GM21717 (cell line): ENCODE data around the gene FOXP1.

ENCODE experiments used
- ATAC-seq: cut with Tn5 transposase; IDR thresholded peaks from one replicate; pipeline ENCODE4 v1.9.1; 2021; ENCODE audit warnings: mild to moderate bottlenecking, moderate library complexity; ENCODE audit not compliant: unreplicated experiment

Gene FOXP1

DNA sequence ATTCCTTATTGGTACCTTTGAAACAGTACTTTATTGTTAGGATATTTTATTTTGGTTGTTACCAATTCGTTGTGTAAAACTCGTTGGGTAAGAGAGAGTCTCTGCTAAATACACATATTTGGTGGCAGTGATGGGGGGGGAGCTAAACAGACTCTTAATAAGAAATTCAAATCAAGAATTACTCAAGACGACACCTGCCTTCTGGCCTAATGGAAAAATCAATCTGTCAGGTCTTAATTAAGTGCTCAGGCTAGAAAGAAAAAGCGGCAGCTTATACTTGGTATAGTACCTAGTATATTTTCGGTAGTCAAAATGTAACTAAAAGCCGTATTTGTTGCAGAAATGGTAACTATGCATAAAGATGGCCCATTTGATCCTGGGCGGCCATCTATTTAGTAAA lies 18.2 kb downstream of the FOXP1 start:
- no peak for ATAC-seq

DNA sequence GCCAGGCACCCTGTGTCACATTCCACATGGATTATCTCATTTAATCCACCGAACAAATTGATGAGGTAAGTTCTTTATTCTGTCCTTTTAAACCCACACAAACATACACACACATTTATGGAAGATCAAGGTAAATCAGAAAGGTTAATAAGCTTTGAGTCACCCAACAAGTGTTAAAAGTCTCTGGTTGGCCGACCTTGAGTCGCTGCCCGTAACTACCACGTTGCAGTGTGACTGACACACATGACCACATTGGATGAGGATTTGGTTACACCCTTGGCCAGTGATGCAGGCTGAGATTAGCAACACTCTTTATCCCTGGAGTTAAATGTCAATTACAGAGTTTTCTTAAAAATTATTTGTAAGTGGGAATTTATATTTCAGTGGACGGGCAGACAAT lies 19.2 kb downstream of the FOXP1 start:
- no peak for ATAC-seq

DNA sequence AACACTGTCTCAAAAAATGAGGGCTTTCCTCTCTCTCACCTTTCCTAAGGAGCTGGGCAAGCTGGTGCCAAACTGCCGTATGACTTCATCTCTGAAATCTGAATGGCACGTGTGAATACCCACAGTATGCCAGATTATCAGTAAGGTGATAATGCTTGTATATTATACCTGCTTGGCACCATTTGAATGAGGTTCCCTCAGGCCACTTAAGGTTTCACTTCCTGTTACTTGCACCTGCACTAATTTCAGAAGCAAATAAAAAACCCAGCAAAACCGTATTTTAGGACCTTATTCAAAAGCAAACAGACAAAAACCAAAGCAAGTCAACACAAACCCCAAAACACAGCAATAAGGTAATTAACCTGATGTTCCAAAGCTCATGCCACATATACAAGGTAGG lies 19.7 kb downstream of the FOXP1 start:
- peak; percentile 93 for ATAC-seq

DNA sequence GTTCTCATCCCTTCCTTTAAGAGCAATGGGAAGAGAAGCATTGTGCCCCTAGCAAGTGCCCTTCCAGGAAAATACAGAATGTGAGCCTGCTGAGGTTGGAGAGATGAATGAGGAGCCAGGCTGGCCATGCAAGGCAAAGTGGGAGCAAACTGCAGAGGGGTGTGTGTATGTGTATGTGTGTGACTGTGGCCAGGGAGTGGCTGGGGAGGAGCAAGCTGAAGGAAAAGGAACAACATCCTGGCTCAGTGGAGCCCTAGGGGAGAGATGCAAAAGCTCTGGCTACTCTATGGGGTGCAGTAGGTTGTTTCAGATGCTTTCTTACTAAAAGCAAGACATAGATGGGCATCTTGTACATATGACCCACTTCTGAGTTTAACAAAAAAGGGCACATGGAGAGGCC lies 20.6 kb downstream of the FOXP1 start:
- ATAC-seq, result no peak

DNA sequence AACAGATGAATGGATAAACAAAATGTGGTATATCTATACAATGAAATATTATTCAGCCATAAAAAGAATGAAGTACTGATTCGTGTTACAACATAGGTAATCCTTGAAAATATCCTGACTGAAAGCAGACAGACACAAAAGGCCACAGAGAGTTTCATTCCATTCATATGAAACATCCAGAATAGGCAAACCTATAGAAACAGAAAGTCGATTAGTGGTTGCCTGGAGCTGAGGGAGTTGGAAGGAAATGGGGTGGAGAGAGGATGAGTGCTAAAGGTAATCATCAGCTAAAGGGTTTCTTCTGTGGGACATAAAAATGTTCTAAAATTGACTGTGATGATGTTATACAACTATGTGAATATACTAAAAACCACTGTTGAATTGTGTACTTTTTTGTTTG lies 22.9 kb downstream of the FOXP1 start:
- ATAC-seq, result no peak

DNA sequence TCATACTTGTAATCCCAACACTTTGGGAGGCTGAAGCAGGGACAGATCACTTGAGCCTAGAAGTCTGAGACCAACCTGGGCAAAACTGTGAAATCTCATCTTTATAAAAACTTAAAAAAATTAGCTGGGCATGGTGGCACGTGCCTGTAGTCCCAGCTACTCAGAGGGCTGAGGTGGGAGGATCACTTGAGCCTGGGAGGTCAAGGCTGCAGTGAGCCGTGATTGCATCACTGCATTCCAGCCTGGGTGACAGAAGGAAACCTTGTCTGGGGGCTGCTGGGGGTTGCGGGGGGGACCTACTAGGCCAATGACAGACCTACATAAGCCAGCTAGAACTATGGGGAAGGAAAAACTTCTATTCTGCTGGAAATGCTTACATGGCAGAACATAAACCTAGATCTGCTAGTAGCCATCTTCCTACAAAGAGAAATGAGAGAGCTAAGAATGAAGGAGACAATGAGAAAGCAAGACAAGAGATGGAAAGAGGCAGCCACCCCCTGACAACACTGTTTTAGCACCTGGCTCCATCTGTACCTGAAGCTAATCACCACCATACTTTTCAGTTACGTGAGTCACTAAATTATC lies 23.9 kb downstream of the FOXP1 start:
- ATAC-seq, result no peak

DNA sequence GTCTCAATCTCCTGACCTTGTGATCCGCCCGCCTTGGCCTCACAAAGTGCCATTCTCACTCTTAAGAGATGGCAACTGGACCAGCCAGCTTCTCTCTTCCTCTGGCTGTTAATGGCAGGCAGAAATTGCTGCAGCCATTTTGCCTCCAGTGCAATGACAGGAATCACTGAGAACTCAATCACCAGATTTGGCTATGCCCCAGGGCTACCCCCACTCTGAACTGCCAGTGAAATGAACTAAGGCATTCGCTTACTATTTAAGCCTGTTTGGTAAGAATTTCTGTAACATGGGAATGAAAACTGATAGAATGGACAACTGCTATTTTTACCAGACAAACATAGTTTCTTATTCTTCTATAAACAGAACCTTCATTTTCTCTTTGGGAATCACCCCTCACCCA lies 24.5 kb downstream of the FOXP1 start:
- ATAC-seq, result no peak

DNA sequence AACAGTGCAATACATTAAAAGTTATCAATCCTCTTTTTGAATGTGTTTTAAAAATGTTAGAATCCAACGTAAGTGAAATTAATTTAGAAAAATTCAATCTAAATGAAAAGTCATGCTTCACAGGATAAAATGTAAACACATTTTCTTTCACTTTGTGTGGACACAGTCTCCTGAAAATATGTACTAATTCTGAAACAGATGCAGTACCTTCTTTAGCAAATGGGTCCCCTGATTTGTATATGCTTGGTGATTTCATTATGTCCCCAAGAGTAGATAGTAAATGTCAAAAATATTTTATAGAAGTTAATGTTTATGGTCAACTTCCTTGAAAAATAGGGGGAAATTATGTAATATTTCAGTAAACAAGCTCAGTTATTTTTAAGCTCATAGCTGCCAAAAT lies 28.9 kb downstream of the FOXP1 start:
- no peak for ATAC-seq

DNA sequence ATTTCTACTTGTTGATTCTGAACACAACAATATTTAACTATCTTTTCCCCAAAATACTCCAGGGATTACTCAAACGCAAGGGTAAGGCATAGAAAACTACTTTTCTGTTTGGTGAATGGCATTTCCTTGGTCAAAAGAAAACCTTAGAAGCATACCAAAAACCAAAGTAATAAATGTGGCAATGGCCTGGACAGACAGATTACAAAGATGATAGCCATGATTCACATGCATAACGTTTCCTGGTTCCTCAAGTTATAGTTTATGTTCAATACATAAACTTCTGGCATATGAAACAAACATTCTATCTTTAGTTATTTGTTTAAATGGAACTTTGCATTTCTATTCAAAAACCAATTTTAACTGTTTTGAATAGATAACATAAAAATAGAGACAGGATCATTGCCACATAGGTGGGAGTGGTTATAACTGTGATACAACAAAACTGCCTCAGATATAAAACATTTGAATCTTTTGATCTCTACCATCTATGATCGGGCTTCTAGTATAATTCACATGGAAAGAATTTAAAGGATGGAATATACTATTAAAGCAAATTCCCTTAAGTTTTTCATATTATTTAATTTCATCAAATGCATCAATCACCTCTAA lies 32.1 kb downstream of the FOXP1 start:
- no peak for ATAC-seq

DNA sequence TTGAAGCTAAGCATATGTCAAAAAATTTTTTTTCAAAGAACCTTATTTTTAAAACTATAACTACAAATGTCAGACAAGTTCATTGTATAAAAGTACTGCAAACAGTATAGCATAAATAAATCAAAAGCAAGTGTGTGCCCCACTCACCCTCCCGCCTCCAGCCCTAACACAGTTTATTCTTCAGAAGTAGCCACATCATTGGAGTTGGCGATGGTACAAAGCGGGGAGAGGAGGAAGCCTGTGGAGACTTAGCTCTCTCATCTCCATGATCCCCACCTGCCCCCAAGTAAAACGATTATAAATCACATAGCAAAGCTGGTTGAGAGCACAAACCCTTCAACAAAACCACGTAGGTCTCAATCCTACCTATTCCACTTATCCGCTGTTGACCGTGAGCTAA lies 33.6 kb downstream of the FOXP1 start:
- no peak for ATAC-seq

DNA sequence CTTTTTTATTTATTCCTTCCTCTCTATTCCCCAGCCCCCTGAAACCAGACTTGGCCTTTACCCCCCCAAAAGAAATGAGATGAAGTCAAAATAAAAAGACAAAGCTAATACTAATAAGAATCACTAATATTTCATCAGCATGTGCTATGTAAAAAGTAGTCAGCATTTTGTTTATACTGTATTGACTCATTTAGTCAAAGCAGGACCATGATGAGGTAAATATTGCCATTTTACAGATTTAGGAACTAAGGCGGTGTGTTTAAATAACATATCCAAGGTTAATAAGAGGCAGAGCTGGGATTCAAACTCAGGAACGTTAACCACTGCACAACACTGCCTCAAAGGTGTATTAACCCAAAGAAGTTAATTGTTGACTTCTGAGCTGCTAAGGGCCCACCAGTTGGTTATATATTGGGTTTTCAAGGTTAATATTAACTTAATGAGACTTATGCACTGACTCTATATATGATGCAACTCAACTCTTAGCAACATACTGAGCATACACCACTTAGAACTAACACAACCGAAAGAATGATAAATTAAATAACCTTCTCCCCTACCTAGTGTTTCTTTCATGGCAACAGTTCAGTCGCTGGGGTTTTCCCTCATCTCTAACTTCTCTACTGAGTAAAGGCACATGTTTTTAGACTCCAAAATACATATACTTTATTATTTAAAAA lies 34.7 kb downstream of the FOXP1 start:
- peak; percentile 46 for ATAC-seq

DNA sequence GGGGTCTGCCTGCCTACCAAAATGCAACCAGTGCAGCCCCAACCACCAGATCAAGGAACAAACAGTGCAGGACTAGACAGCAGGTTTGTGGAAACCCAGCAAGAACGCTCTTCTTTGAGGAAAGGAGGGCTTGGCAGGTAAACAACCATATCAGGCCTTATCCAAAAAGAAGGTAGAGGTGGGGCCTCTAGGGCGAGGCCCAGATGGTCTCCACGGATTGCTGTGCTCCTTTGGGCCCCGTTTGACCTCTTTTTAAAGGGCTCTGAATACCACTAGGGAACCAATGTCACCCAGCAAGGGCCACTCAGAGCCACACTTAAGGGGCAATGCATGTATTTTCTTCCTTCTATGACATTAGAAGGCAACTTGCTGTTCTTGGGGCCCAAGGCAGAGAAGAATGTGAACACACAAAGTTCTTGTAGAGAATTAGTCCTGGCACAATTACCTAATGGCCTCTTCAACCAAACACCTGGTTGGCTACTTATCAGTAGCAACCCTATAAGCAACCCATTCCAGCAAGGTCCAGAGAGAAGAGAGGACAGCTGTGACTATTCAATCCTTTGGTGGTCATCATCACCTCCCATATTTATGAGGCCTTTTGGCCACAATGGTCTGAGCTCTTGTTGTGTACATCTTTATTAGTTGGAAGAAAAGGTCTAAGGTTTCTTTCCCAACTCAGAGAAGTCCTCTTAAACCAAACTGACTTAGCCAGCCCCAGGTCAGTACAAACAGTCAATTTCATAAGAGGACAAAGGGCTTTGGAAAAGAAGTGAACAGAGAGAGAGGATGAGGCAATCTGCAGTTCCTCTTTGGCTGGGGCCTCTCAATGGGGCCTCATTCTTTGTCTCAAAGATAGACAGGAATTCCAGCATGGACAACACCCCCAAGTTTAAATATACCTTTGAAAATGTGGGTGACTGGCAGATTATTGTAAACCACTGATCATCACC lies 36.0 kb downstream of the FOXP1 start:
- ATAC-seq, result no peak

DNA sequence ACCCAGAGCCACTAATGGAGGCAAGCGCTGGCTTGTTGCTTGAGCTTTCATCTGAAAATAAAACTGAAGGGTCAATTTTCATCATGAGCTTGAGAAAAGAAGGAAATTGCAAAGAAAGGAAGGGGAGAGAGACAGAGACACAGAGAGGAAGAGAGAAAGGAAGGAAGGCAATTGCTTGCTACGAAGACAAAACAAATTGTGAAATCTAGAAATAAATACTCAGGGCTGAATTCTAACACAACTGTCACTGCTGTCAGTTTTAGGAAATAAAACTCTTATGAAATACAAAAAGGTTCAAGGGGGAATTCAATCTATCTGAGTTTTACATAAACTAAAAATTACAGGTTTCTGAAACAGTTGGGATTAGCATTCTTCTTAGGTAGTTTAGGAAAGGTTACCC lies 36.7 kb downstream of the FOXP1 start:
- no peak for ATAC-seq

DNA sequence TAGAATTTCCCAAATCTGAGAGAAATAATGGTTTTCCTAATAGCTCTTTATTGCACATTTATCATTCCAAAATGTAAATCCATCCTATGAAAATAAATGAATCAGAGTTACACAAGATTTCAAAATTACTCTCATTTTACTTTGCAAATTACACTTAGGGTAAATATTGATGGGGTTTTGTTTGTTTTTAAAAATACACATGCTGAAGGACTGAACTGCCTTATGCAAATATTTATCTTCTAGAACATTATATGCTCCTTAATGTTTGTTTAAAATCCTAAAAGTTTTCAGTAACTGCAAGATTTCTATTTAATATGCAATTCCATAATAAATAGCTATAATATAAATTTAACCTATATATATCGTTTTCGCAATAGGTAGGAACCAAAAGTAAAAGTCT lies 38.2 kb downstream of the FOXP1 start:
- no peak for ATAC-seq

DNA sequence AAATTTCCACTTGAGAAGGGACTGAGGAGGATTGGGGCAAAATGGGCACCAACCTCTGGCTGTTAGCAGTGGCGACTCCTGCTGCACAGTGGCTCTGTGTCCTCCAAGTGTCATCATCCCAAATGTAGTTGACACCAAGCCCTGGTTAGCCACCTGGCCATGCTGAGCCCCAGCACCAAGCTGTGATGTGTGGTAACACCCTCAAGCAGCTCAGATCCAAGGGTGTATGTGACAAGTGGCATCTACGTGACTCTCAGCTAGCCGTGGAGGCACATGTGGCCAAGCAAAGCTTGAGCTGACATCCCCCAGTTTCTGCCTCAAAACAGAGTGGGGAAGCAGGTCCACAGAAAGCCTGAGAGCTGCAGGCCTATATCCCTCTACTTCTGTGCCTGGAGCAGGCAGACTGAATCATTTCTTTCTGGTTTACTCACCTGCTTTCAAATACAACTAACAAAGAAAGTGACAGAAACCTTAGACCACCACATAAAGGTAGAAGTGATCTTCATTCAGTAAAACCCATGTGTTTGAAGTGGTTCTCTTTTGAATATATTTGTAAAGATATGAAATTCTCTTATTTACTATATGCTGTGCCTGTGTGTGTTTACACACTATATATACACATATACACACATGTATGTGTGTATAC lies 40.0 kb downstream of the FOXP1 start:
- ATAC-seq, result no peak

DNA sequence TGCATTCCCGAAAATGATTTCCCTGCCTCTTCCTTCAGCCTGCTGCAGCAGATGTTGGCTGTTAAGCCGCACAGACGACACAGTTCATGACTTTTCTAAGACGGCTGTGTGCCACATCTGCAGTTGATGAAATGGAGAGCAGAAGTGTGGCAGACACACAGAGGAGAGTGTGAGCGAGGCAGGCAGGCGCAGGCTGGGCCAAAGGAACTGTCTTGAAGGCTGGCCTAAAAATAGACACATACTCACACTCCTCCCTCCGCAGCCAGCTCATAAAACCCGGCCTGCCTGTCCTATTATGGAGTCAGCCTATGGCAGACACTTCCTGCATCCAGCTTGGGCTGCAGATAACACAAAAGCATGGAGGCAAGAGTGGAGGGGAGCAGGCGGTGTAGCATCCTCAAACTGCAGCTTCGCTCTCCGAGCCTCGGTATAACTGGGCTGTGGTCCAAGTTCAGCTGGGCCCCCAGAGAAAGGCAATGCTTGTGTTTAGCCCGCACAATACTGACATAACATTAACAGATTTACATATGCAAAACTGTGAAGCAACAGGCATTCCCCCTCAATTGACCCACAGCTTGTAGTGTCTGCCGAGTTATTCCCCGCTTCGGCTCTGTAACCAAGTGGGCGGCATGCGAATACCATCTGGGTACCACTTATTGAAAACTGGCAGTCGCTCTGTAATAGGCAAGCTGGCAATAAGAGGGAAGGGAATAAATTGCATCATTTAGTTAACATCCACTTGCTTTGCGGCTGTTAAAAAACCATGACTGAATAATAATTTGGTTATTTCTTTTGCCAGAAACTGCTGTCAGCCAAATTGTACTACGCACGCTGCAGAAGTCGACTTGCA lies 40.8 kb downstream of the FOXP1 start:
- no peak for ATAC-seq

DNA sequence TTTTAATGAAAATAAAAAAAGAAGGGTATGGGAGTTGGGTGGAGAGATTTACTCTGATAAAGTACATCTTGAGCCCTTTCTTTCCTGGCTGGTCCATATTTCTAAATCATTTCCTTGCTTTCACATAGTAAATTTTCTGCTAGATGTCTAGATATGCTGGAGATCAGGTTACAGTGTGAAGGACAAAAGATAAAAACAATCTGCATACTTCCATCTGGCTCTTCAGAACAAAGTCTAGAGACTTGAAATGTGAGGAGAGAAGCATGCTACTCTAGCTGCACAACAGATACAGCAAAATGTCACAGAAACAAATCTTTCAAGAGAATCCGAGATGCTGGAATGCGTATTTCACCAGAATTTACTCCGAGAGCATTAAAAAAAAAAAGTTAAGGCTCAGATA lies 42.2 kb downstream of the FOXP1 start:
- ATAC-seq, result no peak

DNA sequence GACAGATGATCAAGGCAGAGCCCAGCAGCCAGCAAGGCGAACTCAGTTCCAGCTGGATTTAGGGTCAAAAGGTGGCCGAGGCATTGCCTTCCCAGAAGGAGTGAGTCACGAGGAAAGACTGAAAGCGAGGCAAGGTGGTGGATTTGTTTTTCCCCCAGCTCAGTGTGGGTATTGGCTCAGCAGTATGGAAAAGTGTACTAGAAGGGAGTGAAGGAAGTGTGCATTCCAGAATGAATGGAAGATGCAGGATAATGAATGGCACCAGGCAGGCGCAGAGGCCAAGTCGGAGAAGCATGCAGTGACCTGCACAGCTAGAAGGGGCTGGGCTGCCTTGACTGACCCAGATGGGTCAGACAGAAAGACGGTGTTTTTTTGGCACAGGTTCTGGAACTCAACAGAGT lies 46.3 kb downstream of the FOXP1 start:
- no peak for ATAC-seq

DNA sequence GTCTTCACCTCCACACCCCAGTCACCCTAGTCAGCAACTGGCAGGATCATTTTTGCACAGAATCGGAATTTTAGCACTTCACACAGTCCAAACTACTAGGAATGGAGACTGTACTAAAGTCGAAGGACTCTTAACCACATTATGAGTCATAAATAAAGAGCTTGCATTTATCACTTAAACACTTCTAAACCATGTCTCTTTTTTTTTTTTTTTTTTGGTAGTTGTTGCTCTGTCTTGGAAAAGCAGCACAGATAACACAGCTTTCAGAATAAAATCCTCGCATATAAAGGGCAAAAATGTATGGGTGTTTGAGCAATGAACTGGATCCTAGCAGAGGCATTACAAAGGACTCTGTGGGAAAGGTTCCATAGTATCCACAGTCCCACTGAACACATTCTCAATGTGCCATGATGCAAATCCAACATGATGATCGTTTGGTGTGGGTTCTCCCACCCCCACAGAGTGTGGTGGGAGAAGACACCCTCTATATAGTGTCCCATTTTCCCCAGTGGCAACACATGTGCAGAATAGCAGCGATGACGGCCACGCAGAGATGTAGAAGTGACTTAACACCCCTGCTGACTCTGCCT lies 47.1 kb downstream of the FOXP1 start:
- no peak for ATAC-seq

DNA sequence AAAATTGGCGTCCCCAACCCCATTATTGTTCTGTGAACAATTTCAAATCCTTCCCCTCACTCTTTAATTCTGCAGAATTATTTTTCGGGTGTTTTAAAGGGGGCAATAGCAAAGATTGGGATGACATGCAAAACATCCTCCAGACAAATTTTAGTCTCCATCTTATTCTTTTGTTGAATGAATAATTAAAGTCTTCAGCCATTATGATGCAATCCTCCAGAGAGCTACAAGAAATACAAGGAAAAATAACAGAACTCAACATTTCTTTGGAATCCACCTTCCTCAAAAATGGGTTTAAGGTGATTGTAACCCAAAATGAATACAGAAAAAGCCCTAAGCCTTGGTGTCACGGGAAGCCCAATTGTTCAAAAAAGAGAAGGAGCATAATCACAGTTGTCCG lies 49.9 kb downstream of the FOXP1 start:
- no peak for ATAC-seq
